ENCODE results near the gene OTULINL. TPM values are rescaled to one million over a fixed set of nuclear protein-coding genes. Genes with fewer than 3 reads are reported as not detected.

OTULINL gene
- total RNA-seq, 1 experiment from 2014 or later: 54.6 TPM

DNA sequence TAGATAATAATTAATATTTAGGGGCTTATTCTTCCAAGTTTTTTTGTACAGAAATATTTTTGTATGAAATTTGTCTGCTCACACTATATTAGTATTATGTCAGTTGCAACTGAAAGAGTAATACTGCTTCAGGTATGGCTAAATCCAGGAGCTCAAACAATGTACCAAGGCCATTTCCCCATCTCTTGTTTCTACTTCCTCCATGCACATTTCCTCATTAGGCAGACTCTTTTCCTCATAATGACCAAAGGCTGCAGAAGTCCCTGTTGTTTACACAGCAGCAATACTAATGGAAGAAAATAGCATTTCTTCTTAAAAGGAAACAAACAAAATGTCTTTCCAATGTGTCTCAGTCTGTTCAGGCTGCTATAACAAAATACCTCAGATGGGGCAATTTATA is 9.2 kb upstream of the OTULINL start:
- ChIA-PET POLR2A (ENCODE audit: unreplicated experiment) (no interaction called here), CTCF (no interaction called here)

DNA sequence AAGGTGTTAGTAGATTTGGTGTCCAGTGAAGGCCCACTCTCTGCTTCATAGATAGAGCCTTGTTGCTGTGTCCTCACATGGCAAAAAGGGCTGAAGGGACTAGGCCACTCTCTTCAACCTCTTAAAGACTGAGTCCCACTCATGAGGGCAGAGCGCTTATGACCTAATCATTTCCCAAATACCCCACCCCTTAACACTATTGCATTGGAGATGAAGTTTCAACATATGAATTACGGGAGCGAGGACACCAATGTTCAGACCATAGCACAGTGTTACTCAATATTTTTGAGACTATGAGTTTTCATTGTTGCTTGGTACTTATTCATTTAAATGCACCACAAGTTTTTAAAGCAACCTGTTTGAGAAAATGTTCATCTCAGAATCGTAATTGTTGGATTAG is 8.8 kb upstream of the OTULINL start:
- no peak overlapping the region for H3K9ac ChIP-seq (ENCODE audit: low read length)
- no peak for DNase-seq
- BruUV-seq (replicated peaks): no TSS peak
- no peaks in the 10 kb centered on the region for H3K9me3 ChIP-seq (ENCODE audit: low read length)
- H3K79me2 ChIP-seq (ENCODE audit: low read length): no peaks in the 10 kb centered on the region
- no peak for ATAC-seq
- H3K27ac ChIP-seq (ENCODE audit: low read length): peak overlapping the region; percentile 98
- peaks cover 10% of the 10 kb centered on the region for H3F3A ChIP-seq (ENCODE audit: low read length, unreplicated experiment)
- H3K4me3 ChIP-seq (ENCODE audit: low read length): no peak overlapping the region
- TF ChIP-seq EZH2 (IDR thresholded peaks at IDR 0.05; ENCODE audit: low read length, unreplicated experiment): no peak
- peaks cover 40% of the 10 kb centered on the region for H3K4me1 ChIP-seq (ENCODE audit: insufficient read depth, low read length)
- H3K36me3 ChIP-seq (ENCODE audit: low read depth, low read length): no peaks in the 10 kb centered on the region
- no peaks in the 10 kb centered on the region for H3K9me2 ChIP-seq (replicated peaks; ENCODE audit: low read length)
- intact Hi-C loops (cut with micrococcal nuclease): no loop called here
- ChIA-PET CTCF (no interaction called here), POLR2A (ENCODE audit: unreplicated experiment) (no interaction called here)
- no peak overlapping the region for H3K4me2 ChIP-seq (ENCODE audit: low read length)
- H3K27me3 ChIP-seq (ENCODE audit: low read length): no peaks in the 10 kb centered on the region
- H4K20me1 ChIP-seq (ENCODE audit: low read length): no peaks in the 10 kb centered on the region
- no peak overlapping the region for H2AFZ ChIP-seq (ENCODE audit: low read length)

More for the DNA sequence above, 9.2 kb upstream of the OTULINL start:
- TF ChIP-seq, protein P1, sequence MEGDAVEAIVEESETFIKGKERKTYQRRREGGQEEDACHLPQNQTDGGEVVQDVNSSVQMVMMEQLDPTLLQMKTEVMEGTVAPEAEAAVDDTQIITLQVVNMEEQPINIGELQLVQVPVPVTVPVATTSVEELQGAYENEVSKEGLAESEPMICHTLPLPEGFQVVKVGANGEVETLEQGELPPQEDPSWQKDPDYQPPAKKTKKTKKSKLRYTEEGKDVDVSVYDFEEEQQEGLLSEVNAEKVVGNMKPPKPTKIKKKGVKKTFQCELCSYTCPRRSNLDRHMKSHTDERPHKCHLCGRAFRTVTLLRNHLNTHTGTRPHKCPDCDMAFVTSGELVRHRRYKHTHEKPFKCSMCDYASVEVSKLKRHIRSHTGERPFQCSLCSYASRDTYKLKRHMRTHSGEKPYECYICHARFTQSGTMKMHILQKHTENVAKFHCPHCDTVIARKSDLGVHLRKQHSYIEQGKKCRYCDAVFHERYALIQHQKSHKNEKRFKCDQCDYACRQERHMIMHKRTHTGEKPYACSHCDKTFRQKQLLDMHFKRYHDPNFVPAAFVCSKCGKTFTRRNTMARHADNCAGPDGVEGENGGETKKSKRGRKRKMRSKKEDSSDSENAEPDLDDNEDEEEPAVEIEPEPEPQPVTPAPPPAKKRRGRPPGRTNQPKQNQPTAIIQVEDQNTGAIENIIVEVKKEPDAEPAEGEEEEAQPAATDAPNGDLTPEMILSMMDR (conservative IDR thresholded peaks at IDR 0.05; ENCODE audit: low read depth, low read length): no peak
- TF ChIP-seq EZH2 (IDR thresholded peaks at IDR 0.05; ENCODE audit: low read length, unreplicated experiment): no peak
- TF ChIP-seq EZH2phosphoT487 (IDR thresholded peaks at IDR 0.05; ENCODE audit: borderline replicate concordance, low read length): no peak
- DNase-seq: no peak
- Histone ChIP-seq H3K27me3 (ENCODE audit: low read length) (no peaks in the 10 kb centered on the region), H3K9me2 (replicated peaks; ENCODE audit: low read length) (no peaks in the 10 kb centered on the region), H2AFZ (ENCODE audit: low read length) (no peak overlapping the region), H3K9me3 (ENCODE audit: low read length) (no peaks in the 10 kb centered on the region), H3F3A (ENCODE audit: low read length, unreplicated experiment) (peaks cover 10% of the 10 kb centered on the region), H3K36me3 (ENCODE audit: low read depth, low read length) (no peaks in the 10 kb centered on the region), H4K20me1 (ENCODE audit: low read length) (no peaks in the 10 kb centered on the region), H3K4me2 (ENCODE audit: low read length) (no peak overlapping the region), H3K4me3 (ENCODE audit: low read length) (no peak overlapping the region), H3K27ac (ENCODE audit: low read length) (peak overlapping the region; percentile 98), H3K79me2 (ENCODE audit: low read length) (no peaks in the 10 kb centered on the region), H3K4me1 (ENCODE audit: insufficient read depth, low read length) (peaks cover 40% of the 10 kb centered on the region), H3K9ac (ENCODE audit: low read length) (no peak overlapping the region; the same call in 1 of the 2 replicates)
- BruUV-seq (replicated peaks): no TSS peak
- ATAC-seq: no peak
- intact Hi-C loops (cut with micrococcal nuclease): no loop called here

DNA sequence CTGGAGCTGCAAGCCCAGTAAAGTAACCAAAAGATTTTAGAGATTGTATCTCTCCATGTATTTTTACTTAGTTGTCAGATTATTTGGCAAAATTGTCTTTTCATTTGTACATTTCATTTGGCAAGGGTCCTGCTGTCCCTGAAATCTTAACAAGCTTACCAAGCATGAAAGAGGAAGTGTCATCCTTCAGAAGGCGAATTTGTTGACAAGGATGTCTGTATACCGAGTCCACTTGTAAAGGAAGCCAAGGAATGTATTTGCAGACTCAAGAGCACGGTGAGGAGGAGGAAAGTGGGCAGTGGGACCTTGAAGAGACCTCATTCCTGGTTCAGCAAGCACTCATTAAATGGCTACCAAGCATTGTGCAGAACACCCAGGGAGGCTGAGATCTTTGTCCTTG is 7.5 kb upstream of the OTULINL start:
- peaks cover 38% of the 10 kb centered on the region for H3K4me1 ChIP-seq (ENCODE audit: insufficient read depth, low read length)
- ChIA-PET POLR2A (ENCODE audit: unreplicated experiment) (no interaction called here), CTCF (no interaction called here)
- H3K9me3 ChIP-seq (ENCODE audit: low read length): no peaks in the 10 kb centered on the region
- H3K9me2 ChIP-seq (replicated peaks; ENCODE audit: low read length): no peaks in the 10 kb centered on the region
- H3F3A ChIP-seq (ENCODE audit: low read length, unreplicated experiment): peaks cover 10% of the 10 kb centered on the region
- 0 out of 2 replicates have a peak overlapping the region, but pooled peaks have one; percentile 4 for H3K4me2 ChIP-seq (ENCODE audit: low read length)
- peak overlapping the region; percentile 67 for H3K27ac ChIP-seq (ENCODE audit: low read length)
- no peaks in the 10 kb centered on the region for H4K20me1 ChIP-seq (ENCODE audit: low read length)
- no TSS peak for BruUV-seq (replicated peaks)
- H3K27me3 ChIP-seq (ENCODE audit: low read length): no peaks in the 10 kb centered on the region
- no peaks in the 10 kb centered on the region for H3K79me2 ChIP-seq (ENCODE audit: low read length)
- peak overlapping the region; percentile 33 for H3K9ac ChIP-seq (ENCODE audit: low read length)
- H3K4me3 ChIP-seq (ENCODE audit: low read length): no peak overlapping the region
- intact Hi-C loops (cut with micrococcal nuclease): no loop called here
- DNase-seq (peak; percentile 34), ATAC-seq (no peak)
- H2AFZ ChIP-seq (ENCODE audit: low read length): peak overlapping the region; percentile 66
- TF ChIP-seq EZH2phosphoT487 (IDR thresholded peaks at IDR 0.05; ENCODE audit: borderline replicate concordance, low read length) (no peak), EZH2 (IDR thresholded peaks at IDR 0.05; ENCODE audit: low read length, unreplicated experiment) (no peak)
- TF ChIP-seq, protein P1 (conservative IDR thresholded peaks at IDR 0.05; ENCODE audit: low read depth, low read length): no peak
- no peaks in the 10 kb centered on the region for H3K36me3 ChIP-seq (ENCODE audit: low read depth, low read length)
